ENCODE measurements around the gene PAPPA2.
A peak's percentile ranks its signal among the peaks of the same experiment; 100 is the strongest.

The PAPPA2 gene

GRCh38 chr1:176693697-176694329 is 230.8 kb downstream of the PAPPA2 start:
- Histone ChIP-seq H3K27ac (no peak overlapping the region), H3K36me3 (no peaks in the 10 kb centered on the region), H3K9me3 (ENCODE audit: severe bottlenecking) (no peaks in the 10 kb centered on the region), H3K4me3 (ENCODE audit: low read depth, low read length) (no peak overlapping the region), H3K27me3 (ENCODE audit: insufficient read depth, low read depth, severe bottlenecking) (no peaks in the 10 kb centered on the region)
- DNase-seq: no peak
- no peak for TF ChIP-seq CTCF (IDR thresholded peaks at IDR 0.05; ENCODE audit: low read depth, low read length)

- no peaks in the 10 kb centered on the region for H3K27me3 ChIP-seq (ENCODE audit: insufficient read depth, low read depth, severe bottlenecking)
- no peak for TF ChIP-seq CTCF (IDR thresholded peaks at IDR 0.05; ENCODE audit: low read depth, low read length)
- H3K4me3 ChIP-seq (ENCODE audit: low read depth, low read length): no peak overlapping the region
- H3K27ac ChIP-seq: no peak overlapping the region
- H3K36me3 ChIP-seq: no peaks in the 10 kb centered on the region
- H3K9me3 ChIP-seq (ENCODE audit: severe bottlenecking): no peaks in the 10 kb centered on the region
- no peak for DNase-seq
Measured at GRCh38 chr1:176694713-176695112, 231.7 kb downstream of the PAPPA2 start.

GRCh38 chr1:176696109-176696508 is 233.1 kb downstream of the PAPPA2 start:
- H3K9me3 ChIP-seq (ENCODE audit: severe bottlenecking): no peaks in the 10 kb centered on the region
- no peak overlapping the region for H3K4me3 ChIP-seq (ENCODE audit: low read depth, low read length)
- H3K36me3 ChIP-seq: no peaks in the 10 kb centered on the region
- H3K27me3 ChIP-seq (ENCODE audit: insufficient read depth, low read depth, severe bottlenecking): no peaks in the 10 kb centered on the region
- H3K27ac ChIP-seq: no peak overlapping the region
- no peak for TF ChIP-seq CTCF (IDR thresholded peaks at IDR 0.05; ENCODE audit: low read depth, low read length)
- peak; percentile 35 for DNase-seq

GRCh38 chr1:176696689-176697088 is 233.7 kb downstream of the PAPPA2 start:
- Histone ChIP-seq H3K4me3 (ENCODE audit: low read depth, low read length) (no peak overlapping the region), H3K27ac (no peak overlapping the region), H3K36me3 (no peaks in the 10 kb centered on the region), H3K27me3 (ENCODE audit: insufficient read depth, low read depth, severe bottlenecking) (no peaks in the 10 kb centered on the region), H3K9me3 (ENCODE audit: severe bottlenecking) (no peaks in the 10 kb centered on the region)
- no peak for DNase-seq
- no peak for TF ChIP-seq CTCF (IDR thresholded peaks at IDR 0.05; ENCODE audit: low read depth, low read length)

- no peak for DNase-seq
- Histone ChIP-seq H3K27me3 (ENCODE audit: insufficient read depth, low read depth, severe bottlenecking) (no peaks in the 10 kb centered on the region), H3K9me3 (ENCODE audit: severe bottlenecking) (no peaks in the 10 kb centered on the region), H3K27ac (no peak overlapping the region), H3K4me3 (ENCODE audit: low read depth, low read length) (no peak overlapping the region), H3K36me3 (no peaks in the 10 kb centered on the region)
- no peak for TF ChIP-seq CTCF (IDR thresholded peaks at IDR 0.05; ENCODE audit: low read depth, low read length)
Measured at GRCh38 chr1:176699821-176700220, 236.8 kb downstream of the PAPPA2 start.

Measured in WERI-Rb-1 (cell line).